Activated T-helper 1 cell treated with Interleukin-2 at 50 U/mL for 16 hours (primary cell): ENCODE results near the gene NOS1AP.

Source experiments
- DNase-seq: peaks from one replicate; pipeline ENCODE4 v3.0.0-alpha.2; 2020; ENCODE audit warnings: low read depth

Gene NOS1AP

DNA sequence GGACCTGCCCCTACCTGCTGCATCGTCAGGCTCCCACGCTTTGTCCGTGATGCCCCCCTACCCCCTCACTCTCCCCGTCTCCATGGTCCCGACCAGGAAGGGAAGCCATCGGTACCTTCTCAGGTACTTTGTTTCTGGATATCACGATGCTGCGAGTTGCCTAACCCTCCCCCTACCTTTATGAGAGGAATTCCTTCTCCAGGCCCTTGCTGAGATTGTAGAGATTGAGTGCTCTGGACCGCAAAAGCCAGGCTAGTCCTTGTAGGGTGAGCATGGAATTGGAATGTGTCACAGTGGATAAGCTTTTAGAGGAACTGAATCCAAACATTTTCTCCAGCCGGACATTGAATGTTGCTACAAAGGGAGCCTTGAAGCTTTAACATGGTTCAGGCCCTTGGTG, 298.3 kb downstream of the NOS1AP start:
- no peak for DNase-seq

DNA sequence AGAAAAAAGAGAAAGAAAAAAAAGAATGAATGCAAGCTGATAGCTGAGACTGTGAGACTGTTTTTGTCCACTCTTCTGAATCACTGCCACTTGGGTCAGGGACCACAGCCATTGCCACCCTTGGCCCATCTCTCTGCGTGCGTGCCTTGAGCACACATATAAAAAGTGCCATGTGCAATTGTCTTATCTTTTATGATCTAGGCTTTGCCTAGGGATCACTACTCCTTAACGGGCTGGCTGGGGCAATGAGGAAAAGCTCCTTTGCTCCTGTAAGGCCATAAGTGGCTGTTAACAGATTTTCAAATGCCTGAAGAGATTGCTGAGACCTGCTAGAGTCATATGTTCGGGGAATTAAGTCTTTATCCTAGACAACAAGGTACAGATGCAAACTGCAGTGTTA, 299.0 kb downstream of the NOS1AP start:
- no peak for DNase-seq

DNA sequence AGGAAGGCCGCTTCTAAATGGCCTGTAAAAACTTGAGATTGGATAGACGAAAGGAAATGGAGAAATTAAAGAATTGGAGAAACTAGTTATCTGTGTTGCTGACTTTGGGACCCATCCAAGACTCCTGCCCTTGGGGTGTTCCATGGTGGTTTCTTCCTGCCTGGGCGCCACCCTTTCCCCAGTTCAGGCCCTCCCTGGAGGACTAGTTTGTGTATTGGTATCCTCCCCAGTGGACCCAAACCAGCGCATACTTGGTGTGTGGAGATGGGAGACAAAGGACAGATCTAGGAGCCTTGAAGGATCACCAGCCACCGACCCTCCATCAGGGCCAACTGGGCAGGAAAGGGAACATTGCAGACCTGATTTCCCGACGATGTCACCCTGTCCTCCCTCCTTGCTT, 300.1 kb downstream of the NOS1AP start:
- DNase-seq = no peak

DNA sequence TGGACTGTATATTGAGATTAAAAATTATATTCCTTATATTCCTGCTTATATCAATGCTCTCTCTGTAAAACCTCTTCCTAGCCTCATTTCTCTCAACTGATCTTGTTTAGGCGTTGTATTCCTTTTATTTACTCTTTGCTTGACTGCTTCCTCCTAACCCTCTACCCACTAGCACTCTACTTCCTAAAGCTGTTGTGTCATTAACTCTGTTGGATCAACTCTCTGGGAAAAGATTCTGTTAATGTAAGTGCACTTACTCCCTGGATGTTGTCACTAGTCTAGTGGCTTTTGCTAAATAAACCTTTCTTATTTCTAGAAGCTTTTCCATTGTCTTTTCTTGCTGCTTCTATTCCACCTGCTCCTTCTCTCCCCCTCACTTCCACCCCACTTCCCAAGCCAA, 300.7 kb downstream of the NOS1AP start:
- DNase-seq = no peak

DNA sequence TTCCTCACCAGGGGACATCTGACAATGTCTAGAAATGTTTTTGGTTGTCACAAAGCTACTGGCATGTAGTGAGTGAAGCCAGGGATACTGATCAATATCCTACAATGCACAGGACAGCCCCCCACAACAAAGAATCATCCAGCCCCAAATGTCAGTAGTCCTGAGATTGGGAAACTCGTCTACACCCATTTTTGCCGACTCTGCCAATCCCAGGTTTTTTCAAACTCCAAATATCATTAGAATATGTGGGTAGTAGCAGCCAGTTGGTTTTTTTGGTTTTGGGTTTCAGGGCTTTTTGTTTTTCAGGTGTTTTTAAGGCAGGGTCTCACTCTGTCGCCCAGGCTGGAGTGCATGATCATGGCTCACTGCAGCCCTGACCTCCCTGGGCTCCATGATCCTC, 301.2 kb downstream of the NOS1AP start:
- no peak for DNase-seq

DNA sequence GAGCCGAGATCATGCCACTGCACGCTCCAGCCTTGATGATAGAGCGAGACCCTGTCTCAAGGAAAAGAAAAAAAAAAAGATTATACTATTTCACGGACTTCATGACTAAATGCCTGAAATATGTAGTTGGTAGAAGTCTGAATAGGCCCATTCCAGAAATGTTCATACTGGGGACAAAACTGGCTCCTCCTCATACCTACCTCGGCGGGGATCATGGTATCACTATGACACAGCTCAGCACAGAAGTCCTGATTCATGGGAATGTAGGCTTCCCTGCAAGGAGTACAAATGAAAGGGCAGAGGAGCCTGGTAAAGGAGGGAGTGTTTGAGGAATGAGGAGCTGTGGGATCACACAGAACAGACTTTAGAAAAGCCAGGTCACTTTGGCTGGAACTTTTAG, 302.1 kb downstream of the NOS1AP start:
- DNase-seq = no peak

DNA sequence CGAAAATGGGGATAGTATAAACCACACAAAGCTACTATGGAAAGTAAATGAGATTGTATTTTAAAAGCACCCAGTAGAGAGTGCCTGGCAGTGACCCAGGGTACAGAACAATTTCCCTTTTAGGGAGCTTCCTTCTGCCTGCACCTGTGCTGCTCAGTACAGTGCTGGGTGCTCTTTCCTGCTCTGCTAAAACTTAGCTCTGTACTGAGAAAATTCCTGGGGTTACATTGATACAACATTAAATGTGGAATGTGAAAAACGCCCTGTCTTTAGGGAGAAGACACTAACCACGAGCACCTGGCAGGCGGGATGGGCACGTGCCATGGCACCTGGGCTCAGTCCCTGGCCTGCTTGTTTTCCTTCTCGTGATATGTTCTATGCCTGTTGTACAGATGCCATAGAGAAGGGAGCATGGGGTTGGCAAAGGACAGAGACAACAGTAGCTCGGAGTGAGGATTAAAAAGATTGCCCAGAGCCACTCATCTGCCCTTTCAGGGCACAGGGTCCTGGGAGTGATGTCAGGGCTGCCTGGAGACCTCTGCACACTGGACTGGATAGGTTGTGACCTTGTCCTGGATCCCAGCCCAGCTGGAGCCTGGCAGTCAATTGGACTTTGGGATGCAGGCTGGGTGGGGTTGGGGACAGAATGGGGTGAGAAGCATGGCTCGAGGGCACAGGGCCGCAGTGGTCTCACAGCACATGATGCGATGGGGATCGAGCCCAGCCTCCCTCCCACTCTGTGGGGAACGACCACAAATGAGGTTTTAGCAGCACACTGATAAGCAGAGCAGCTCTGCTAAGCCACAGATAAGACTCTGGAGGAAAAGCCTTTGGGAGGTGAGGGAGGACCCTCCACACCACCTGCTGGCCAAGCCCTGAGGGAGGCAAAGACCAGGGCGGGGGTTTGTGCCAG, 302.9 kb downstream of the NOS1AP start:
- DNase-seq = no peak

DNA sequence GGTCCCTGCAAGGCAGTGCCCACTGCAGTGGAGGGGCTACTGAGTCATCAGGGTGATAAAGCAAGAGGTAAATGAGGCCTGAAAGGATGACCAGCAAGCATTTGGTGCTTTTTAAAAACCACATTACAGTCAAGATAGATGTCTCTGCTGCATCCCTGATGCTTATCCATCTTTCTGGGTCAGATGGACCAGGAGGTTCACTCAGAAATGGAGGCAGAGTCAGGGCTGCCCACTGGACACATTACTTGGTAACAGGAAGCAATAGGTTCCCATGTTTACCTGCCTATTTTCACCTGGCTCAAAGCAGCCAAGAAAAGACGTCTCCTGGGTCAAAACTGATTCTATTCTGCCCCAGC, 303.6 kb downstream of the NOS1AP start:
- DNase-seq = no peak

DNA sequence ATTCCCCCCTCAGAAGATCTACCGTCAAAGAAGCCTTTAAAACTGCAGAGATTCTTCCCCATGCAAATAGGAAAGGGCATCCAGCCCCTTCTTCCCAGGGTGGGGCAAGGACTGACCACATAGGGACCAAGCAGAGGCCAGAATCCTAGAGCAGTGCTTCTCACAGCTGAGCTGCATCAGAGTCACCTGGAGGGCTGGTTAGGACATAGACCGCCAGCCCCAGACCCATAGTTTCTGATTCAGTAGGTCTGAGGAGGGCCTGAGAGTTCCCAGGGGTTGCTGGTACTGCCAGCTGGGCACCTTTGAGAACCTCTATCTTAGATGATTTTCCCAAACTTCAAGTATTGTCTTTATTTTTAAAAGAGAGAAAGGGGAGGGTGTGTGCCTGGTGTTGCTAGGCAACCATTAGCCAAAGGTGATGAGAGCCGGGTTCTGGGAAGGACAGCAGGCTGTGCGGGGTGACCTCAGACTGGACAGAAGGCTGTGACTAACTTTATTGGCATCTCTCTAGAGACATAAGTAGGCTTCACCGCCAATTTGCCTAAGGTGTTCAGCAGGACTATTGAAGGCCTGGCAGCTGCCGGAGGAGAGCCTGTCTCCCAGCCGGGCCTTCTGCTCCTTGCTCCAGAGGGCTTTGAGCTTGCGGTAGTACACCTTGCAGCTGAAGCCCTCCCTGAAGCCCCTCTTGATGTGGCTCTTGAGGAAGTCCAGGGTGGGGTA, 304.2 kb downstream of the NOS1AP start:
- no peak for DNase-seq

DNA sequence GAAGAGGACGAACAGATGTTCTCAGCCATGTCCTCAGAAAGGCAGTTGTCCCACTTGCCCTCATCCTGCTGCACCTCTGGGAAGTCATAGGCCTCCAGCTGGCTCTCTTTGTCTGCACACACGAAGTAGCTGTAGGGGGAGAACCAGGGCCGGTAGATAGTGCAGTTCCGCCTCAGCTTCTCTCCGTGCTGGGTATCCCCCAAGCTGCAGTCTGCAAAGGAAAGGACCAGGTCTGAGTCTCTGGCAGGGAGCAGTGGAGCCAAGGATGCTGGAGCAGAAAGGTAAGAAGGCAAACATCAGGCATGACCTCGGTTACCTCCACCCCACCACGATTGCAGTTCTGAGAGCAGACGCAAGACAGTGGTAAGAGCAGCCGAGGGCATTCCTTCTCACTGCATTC, 304.9 kb downstream of the NOS1AP start:
- no peak for DNase-seq

DNA sequence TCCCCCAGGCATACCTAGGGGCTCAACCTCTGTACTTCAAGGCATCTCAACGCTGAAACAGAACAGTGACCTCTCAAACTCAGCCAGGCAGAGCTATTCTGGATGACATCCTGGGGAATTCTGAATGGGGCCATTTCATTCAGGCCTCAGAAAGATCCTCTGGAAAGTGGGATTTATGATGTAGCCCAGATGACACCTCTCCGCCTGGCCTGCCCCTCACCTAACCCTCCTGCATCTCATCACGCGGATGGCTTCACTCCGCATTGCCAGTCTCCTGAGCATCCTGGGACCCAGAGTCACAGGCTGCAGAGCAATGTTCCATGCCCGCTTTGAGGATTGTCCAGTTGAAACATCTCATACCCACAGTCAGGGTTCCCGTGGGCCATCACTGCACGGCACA, 306.0 kb downstream of the NOS1AP start:
- no peak for DNase-seq

DNA sequence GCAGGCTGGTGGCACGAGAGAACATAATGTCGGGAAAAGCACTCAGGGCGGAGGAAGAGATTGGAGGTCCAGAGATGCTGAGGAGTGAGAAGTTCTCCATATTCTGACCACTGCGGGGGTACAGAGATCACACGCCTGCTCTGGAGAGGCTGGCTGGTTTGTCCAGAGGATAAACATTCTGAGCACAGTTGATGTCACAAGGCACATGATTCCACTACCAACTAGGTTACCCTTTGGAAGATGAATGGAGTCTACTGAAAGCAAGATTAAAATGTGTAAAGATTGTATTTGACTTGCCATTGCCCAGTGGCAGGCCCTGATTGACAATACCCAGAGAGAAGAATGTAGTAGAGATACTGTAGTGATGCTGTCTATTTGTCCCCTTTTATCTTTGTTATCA, 307.2 kb downstream of the NOS1AP start, which contains the start of gene SPATA46:
SPATA46 (minus strand) TSS at position 164 of the 400 bp plus-strand sequence; CDS start at position 100, 64 bp downstream.
- DNase-seq = no peak

DNA sequence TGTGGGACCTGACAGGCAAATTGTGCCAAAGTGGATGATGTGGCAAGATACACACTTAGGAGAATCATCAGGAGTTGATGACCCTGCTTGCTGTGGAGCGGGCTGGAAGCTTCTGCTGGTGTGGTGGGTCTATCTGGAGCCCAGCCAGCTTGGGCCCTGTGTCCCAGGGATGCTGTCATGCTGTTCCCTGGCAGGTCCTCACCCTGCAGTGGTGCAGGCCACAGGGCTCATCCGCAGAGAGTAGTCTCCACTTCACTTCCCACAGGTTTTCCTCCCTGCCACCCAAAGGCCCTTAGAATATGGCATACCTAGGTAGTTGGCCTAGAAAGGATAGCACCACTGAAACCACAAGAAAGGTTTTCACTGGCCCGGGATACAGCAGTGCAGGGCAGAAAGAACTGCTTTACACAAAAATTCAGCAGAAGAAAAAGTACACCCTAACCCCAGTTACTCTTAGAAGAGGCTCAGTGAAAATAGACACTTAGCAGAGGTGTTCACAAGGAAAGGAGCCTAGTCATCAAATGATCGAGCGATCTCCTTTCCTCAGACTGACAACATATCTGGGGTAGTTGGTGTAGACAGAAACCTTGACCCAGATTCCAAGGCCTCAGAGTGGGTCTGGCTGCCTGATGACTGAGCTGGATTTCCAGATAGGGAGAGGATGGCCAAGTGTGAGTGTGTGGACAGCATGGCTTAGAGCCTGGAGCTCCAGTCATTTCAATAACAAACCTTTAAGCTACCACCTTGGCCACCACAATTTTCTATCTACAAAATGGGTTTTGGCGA, 310.8 kb downstream of the NOS1AP start:
- no peak for DNase-seq

DNA sequence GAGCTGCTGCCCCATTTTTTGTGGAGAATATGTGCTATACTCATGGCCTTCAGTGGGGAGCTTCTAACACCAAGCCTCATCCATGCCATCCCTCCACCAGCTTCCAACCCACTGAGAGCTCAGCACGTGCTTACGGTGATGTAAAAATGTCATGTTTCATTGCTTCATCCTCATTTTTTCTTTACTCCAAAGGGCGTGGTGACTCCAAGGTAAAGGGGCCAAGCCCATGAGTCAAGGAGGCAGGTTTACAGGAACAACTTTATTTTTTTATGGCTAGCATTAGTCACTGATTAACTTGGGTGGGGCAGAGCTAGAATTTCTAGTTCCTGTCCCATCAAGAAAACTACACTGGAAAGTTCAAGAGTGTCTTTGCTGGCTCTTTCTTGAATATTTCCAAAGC, 311.9 kb downstream of the NOS1AP start, which contains the start of gene C1orf226:
C1orf226 (plus strand) TSS at position 346 of the 400 bp plus-strand sequence. CDS start 174 bp downstream, outside the sequence.
- DNase-seq = no peak

DNA sequence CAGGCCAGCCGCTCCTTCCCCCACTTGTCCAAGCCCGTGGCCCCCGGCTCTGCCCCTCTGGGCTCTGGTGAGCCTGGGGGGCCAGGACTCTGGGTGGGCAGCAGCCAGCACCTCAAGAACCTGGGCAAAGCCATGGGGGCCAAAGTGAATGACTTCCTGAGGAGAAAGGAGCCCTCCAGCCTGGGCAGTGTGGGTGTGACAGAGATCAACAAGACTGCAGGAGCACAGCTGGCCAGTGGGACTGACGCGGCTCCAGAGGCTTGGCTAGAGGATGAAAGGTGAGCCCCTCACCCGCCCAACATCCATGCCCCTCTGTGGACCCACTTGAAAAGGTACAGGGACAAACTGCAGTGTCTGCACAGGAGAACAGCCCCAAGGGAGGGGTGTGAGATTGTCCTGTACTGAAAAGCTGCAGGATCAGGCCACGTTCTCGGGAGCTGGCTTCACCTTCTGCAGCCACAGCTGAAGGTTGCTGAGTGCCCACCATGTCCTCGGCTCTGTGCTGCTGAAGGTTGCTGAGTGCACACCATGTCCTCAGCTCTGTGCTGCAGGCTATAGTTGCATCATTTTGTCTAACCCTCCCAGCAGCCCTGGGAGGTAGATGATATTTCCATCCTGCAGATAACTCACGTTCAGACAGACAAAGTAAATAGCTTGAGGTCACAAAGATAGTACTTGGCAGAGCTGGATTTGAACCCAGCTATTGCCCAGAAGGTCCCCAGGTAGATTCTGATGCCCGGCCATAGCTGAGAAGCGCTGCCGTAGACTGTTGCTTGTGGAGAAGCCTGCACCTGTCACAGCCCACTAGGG, 312.7 kb downstream of the NOS1AP start:
- no peak for DNase-seq

DNA sequence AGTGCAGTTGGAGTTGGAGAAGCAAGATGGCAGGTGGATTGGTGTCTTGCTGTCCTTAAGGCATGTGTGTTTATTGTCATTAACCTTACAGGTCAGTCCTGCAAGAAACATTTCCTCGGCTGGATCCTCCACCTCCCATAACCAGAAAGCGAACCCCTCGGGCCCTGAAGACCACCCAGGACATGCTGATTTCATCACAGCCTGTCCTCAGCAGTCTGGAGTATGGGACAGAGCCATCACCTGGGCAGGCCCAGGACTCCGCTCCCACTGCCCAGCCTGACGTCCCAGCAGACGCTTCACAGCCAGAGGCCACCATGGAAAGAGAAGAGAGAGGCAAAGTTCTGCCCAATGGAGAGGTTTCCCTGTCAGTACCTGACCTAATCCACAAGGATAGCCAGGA, 313.6 kb downstream of the NOS1AP start:
- DNase-seq = no peak

DNA sequence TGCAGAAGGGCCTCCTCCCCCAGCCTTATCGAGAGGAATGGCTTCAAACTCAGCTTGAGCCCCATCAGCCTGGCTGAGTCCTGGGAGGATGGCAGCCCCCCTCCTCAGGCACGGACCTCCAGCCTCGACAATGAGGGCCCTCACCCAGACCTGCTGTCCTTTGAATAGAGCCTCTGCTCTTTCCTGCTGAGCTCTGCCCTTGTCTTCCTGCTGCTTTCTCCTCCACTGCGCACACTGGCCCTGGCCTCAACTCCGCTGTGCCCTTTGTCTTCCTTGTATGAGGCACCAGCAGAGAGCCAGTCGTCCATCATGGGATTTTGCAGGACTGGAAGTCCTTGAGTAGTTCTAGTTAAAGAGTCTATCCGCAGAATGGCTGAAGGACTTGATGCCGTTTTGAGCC, 314.0 kb downstream of the NOS1AP start:
- no peak for DNase-seq

DNA sequence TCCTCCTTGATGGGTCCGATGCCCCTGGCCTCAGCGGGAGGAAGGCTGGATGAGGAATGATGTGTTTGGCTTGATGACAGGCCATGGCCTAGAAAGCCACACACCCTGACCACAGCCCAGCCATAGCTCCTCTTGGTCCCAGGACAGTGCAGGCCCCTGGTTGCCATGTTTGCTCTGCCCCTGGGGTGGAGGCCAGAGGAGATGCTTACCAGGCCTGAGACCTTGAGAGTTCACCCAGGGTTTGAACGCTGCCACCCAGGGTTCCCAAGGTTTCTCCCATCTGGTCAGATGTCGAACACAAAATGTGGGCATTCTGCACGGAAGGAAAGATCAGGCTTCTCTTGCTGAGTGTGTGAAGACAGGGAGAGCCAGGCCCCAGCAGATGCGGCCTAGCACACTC, 314.6 kb downstream of the NOS1AP start:
- DNase-seq = no peak

DNA sequence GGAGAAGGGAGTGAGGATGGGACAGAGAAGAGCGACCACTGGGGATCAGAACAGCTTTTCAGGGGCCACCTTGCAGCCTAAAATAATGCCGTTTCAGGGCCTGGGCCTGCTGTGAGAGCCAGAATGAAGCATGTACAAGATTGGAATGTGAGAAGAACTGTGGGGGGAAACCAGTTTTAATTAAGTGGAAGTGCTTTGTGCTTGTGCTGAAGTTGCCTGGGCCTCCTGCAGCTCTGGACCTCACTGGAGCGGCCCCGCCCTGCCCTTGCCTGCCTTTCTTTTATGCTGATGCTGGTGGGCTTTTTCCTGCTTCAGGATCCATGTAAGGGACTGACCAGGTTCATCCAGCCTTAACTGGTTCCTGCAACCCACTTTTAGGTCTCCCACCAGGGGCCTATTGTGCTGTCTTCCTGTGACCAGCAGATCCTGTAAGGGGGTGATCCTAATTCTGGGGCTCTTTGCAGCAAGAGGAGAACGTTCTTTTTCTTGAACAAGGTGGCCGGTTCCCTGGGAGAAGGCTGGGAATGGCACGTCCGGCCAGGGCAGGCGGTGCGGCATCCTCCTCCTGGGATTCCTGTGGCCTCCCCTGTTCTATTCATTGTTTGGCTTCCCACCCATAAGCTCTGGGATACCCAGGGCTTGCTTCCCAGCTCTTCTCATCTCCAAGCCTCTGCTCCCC, 315.2 kb downstream of the NOS1AP start:
- DNase-seq = no peak

DNA sequence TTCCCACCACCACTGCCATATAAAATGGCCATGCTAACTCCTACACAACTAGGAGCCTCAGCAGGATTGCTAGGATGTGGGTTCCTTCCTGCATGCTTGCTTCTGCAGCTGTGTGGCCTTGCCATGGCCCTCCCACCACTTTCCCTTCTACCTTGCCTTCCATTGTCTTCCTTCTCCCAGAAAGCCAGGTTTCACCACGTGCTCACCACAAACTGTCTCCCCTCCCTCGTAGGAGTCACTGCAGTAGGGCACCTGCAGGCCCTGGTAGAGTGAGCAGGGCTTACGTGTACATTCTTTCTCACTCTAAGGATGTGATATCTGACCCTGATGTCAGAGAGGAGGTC, 315.8 kb downstream of the NOS1AP start:
- DNase-seq = no peak

DNA sequence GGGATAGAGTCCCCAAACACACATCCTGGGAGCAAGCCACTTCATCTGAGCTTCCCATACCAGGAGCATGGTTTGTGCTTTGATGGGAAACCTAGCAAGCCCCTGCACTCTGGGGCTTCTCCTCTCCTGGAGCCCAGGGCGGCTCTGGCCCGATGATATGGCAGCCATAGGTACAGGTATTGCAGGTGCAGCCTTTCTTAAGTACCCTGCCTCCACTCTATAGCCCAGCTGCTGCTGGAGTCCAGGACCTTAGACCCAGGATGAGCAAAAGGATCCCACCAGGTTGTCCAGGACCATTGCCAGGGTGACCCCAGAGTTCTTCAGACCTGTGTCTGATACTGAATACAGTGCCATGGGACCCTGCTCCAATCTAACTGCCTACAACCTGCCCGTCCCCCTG, 316.2 kb downstream of the NOS1AP start:
- no peak for DNase-seq
